Measurements from ENCODE around the gene ZNF470.

The ZNF470 gene

DNA sequence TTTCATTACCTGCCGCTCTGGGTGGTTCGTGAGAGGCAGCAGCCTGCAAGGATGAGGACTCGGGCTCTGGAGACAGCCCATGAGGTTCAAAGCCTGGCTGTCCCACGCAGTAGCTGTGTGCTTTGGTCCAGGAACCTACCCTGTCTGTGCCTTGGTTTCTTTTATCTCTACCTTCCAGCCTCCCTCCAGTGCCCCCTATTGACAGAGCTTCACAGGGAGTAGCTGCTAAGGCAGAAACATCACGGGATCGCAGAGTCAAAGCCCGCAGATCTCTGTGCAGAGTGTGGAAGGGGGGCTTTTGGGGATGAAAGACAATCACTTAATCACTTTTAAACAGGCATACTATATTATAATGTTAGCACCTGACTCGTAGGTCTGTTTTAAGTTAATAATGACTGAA, 44.0 kb downstream of the ZNF470 start:
- no peak for DNase-seq

DNA sequence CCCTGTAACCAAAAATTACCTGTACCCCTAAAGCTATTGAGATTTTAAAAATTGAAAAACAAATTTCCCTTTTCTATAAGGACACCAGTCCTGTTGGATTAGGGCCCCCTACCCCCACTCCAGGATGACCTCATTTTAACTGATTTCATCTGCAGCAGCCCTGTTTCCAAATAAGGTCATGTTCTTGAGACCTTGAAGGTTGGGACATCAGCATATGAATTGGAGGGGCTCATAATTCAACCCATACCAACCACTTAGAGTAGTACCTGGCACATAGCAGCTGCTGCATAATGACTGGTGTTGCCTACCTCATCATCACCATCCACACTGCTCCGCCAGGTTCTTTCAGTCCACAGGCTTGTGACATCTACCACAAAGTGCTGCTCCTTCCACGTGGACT, 45.5 kb downstream of the ZNF470 start:
- no peak for DNase-seq

DNA sequence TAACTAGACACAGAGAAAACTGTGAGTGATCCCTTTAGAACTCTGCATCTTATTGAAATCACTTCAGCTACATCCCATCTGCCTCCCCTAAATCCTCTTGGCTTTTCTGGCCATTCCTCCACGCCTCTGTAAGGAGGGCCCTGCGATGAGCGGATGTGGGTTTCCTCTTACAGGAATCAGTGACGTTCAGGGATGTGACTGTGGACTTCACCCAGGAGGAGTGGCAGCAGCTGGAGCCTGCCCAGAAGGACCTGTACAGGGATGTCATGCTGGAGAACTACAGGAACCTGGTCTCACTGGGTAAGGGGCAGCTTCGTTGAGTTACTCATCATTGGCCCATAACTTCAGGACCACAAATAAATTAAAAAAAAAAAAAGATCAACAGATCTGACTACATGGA, 46.4 kb downstream of the ZNF470 start:
- no peak for DNase-seq

GRCh38 chr19:56617531-56617930, 50.3 kb downstream of the ZNF470 start:
- no peak for DNase-seq

DNA sequence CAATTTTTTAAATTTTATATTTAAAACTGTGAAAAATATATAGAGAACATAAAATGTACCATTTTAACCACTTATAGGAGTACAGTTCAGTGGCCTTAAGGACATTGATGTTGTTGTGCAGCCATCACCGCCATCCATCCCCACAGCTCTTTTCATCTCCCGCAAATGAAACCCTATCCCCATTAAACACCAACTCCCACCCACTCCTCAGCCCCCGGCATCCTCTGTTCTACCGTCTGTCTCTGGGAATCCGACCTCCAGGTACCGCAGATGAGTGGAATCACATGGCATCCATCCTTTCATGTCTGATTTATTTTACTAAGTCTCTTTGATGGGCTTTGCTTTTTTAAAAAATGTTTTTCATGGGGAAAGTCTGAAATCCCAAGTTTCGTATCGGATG, 51.9 kb downstream of the ZNF470 start:
- no peak for DNase-seq

DNA sequence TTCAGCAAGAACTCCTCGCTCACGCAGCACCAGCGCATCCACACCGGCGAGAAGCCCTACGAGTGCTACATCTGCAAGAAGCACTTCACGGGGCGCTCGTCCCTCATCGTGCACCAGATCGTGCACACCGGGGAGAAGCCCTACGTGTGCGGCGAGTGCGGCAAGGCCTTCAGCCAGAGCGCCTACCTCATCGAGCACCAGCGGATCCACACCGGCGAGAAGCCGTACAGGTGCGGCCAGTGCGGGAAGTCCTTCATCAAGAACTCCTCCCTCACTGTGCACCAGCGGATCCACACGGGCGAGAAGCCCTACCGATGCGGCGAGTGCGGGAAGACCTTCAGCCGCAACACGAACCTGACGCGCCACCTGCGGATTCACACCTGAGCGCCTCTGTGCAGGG, 55.1 kb downstream of the ZNF470 start:
- DNase-seq, result no peak

DNA sequence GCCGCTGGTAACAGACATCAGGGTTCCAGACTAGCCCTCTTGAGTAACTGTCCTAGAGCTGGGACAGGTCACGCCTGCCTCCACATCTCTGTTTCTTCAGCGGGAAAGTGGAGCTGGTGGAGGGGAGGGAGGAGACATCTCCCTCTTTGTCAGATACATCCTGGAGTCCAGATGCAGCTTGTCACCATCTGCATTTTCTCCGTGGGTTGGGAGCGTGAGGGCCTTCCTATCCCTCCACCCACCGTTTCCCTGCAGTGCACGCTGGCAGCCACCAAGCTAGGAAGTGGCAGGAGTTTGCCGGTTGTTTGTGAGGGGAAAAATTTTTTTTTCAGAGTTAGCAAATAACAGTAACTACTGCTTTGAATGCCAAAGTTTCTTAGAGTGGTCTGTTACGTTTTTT, 55.7 kb downstream of the ZNF470 start:
- no peak for DNase-seq

DNA sequence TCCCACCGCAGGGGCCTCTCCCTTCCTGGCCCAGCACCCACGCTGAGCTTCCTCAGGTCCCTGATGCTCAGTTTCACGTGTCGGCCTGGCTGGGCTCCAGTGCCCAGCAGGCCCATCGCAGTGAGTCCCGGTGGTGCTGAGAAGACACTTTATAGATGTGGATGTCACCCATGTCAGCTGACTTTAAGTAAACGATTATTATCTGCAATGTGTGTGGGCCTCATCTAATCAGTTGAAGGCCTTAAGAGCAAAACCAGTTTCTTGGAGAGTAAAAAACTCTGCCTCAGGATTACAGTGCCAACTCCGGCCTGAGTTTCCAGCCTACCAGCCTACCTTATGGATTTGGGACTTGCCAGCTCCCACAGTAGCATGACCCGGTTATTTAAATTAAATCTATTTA, 58.4 kb downstream of the ZNF470 start:
- no peak for DNase-seq

GRCh38 chr19:56633021-56633420, 65.8 kb downstream of the ZNF470 start:
- DNase-seq, result no peak

DNA sequence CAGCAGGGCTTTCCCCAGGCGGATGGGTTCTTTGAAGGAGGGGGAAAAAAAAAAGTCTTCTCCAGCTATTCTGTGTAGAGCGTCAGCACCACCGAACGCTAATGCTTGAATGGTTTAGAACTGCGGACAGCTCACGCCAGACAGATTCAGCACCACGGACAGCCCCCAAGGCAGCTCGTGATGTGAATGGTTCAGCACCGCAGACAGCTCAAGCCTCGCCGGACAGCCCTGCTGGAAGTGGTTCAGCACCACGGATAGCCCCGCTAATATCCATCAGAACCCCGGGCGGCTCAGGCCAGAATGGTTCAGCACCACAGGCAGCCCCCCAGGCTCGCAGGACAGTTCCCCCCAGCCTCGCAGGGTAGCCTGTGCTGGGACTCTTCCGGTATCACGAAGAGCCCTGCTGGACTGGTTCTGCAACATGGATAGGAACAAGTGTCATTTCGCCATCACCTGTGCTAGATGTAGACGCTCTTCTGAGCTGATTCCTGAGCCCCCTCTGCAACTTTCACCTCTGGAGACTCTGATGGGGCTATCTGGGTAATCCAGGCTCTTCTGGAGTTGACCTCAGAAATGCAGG, 70.8 kb downstream of the ZNF470 start:
- DNase-seq, result no peak

All from CD4-positive, alpha-beta T cell treated with Interleukin-15 for 1 hour (primary cell).